Panc1 (cell line): ENCODE data around the gene CHCHD6. TPM values are rescaled to one million over a fixed set of nuclear protein-coding genes. Genes with fewer than 3 reads are reported as not detected.

ENCODE experiments used
- ATAC-seq: fragments of 200-7000 bp; cut with Tn5 transposase; 2 replicates; pipeline ENCODE4 v1.9.1; 2020; ENCODE audit warnings: mild to moderate bottlenecking, moderate library complexity
- BruUV-seq: library from RNA; stranded (reverse); fragments of 400-500 nt; replicated peaks from 2 replicates; lab custom pipeline; 2021; lab: Mats Ljungman, UMichigan
- CTCF ChIA-PET: fragments of 300-600 bp; sonication (Branson Sonifier 250); formaldehyde crosslinking; loops from one replicate; lab custom pipeline; 2022; ENCODE audit warnings: antibody characterized with exemption; lab: Charles Lee
- POLR2A ChIA-PET: fragments of 300-600 bp; sonication (Branson Sonifier 250); formaldehyde crosslinking; loops from one replicate; lab custom pipeline; 2022; ENCODE audit warnings: antibody characterized with exemption; lab: Charles Lee
- DNase-seq: peaks from one replicate; pipeline ENCODE4 v3.0.0-alpha.2; 2010; ENCODE audit warnings: low read depth, low spot score
- H3K27ac ChIP-seq: 2 replicates; pipeline ENCODE4 v1.5.1; 2011; ENCODE audit warnings: mild to moderate bottlenecking, low read length, inconsistent platforms
- H3K27me3 ChIP-seq: fragments of 200-500 bp; sonication (Bioruptor generic); 2 replicates; pipeline ENCODE4 v1.6.0; 2014; ENCODE audit warnings: low read length, inconsistent platforms; ENCODE audit not compliant: control insufficient read depth, insufficient read depth
- H3K36me3 ChIP-seq: fragments of 200-500 bp; sonication (Bioruptor generic); 2 replicates; pipeline ENCODE4 v1.5.1; 2014; ENCODE audit warnings: inconsistent platforms, mild to moderate bottlenecking, low read length, moderate library complexity; ENCODE audit not compliant: control insufficient read depth, insufficient read depth
- H3K4me1 ChIP-seq: 2 replicates; pipeline ENCODE4 v1.5.1; 2011; ENCODE audit warnings: inconsistent platforms, mild to moderate bottlenecking, low read length, moderate library complexity; ENCODE audit not compliant: control insufficient read depth, insufficient read depth
- H3K4me3 ChIP-seq, 2 experiments: 2 replicates each; pipeline ENCODE4 v1.5.1; 2011 to 2012; ENCODE audit warnings: low read depth in 2 of 2, low read length in 2 of 2, mild to moderate bottlenecking in 2 of 2, inconsistent platforms in 1 of 2, moderate library complexity in 1 of 2
- H3K9me3 ChIP-seq: fragments of 200-500 bp; sonication (Bioruptor generic); 2 replicates; pipeline ENCODE4 v1.5.1; 2014; ENCODE audit warnings: low read depth, mild to moderate bottlenecking, inconsistent platforms, low read length, moderate library complexity; ENCODE audit not compliant: control insufficient read depth, insufficient read depth
- CTCF ChIP-seq: fragments of 450-650 bp; IDR thresholded peaks from 2 replicates; pipeline ENCODE4 v1.5.1; 2017; ENCODE audit warnings: mild to moderate bottlenecking
- POLR2AphosphoS5 ChIP-seq: IDR thresholded peaks from 2 replicates; pipeline ENCODE4 v1.6.1; 2012; ENCODE audit warnings: mild to moderate bottlenecking, low read depth, low read length, moderate library complexity
- SIN3A ChIP-seq: IDR thresholded peaks from 2 replicates; pipeline ENCODE4 v1.6.1; 2012; ENCODE audit warnings: low read depth, mild to moderate bottlenecking, low read length, moderate library complexity, borderline replicate concordance; ENCODE audit not compliant: insufficient read depth
- TCF7L2 ChIP-seq: IDR thresholded peaks from 2 replicates; pipeline ENCODE4 v1.6.1; 2011; ENCODE audit warnings: mild to moderate bottlenecking, low read depth, low read length, inconsistent platforms
- in situ Hi-C: cut with HindIII; loops from 2 replicates; pipeline ENCODE4 v1.10.0; 2016; ENCODE audit warnings: low sequenced_read_pairs, low pct_unique_long_range_greater_than_20kb
- intact Hi-C: fragments of 100-400 bp; cut with micrococcal nuclease; formaldehyde crosslinking; loops from one replicate; pipeline ENCODE4 v1.10.0; 2022; ENCODE audit not compliant: unreplicated experiment
- total RNA-seq: library from RNA; stranded (reverse); gene quantifications from one replicate; pipeline ENCODE4 v1.2.1, GENCODE V29; 2021; ENCODE audit not compliant: unreplicated experiment
- TF ChIP-seq, protein P1 (sequence below), 2 experiments: IDR thresholded peaks; 2 replicates each; pipeline ENCODE4 v1.6.1; 2011 to 2012; ENCODE audit warnings: low read depth in 2 of 2, control low read depth in 1 of 2, low read length in 1 of 2, mild to moderate bottlenecking in 1 of 2, moderate library complexity in 1 of 2; ENCODE audit not compliant: insufficient read depth in 1 of 2

CHCHD6 gene
- total RNA-seq, 1 experiment from 2014 or later: 31.5 TPM

DNA sequence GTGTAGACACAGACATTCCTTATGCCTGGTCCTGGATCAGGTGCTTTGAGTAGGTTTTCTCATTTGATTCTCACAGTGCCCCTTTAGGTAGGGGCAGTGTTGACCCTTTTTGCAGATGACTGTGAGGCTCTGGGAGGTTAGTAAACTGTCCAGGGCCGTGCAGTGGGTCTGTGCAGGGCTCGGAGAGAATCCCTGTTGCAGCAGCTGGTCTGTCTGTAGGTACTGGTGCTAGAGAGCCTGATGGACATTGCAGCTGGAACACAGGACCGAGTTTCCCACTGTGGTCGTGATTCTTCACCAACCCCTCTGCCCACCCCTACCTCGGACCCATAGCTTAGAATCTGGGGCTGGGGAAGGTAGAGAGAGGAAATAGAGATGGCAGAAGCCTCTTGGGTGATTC lies 51.8 kb downstream of the CHCHD6 start:
- no peak for DNase-seq
- intact Hi-C loops: loop anchor here (10.0 kb wide), 2 partner anchors 99 to 789 kb away; no protein-coding TSS in a partner anchor
- peaks cover 13% of the 10 kb centered on the region for H3K4me1 ChIP-seq
- no peak overlapping the region for H3K4me3 ChIP-seq
- TF ChIP-seq POLR2AphosphoS5: no peak
- TF ChIP-seq, protein P1, sequence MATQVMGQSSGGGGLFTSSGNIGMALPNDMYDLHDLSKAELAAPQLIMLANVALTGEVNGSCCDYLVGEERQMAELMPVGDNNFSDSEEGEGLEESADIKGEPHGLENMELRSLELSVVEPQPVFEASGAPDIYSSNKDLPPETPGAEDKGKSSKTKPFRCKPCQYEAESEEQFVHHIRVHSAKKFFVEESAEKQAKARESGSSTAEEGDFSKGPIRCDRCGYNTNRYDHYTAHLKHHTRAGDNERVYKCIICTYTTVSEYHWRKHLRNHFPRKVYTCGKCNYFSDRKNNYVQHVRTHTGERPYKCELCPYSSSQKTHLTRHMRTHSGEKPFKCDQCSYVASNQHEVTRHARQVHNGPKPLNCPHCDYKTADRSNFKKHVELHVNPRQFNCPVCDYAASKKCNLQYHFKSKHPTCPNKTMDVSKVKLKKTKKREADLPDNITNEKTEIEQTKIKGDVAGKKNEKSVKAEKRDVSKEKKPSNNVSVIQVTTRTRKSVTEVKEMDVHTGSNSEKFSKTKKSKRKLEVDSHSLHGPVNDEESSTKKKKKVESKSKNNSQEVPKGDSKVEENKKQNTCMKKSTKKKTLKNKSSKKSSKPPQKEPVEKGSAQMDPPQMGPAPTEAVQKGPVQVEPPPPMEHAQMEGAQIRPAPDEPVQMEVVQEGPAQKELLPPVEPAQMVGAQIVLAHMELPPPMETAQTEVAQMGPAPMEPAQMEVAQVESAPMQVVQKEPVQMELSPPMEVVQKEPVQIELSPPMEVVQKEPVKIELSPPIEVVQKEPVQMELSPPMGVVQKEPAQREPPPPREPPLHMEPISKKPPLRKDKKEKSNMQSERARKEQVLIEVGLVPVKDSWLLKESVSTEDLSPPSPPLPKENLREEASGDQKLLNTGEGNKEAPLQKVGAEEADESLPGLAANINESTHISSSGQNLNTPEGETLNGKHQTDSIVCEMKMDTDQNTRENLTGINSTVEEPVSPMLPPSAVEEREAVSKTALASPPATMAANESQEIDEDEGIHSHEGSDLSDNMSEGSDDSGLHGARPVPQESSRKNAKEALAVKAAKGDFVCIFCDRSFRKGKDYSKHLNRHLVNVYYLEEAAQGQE (IDR thresholded peaks at IDR 0.05; ENCODE audit: insufficient read depth in 1 of 2, low read depth in 2 of 2, low read length in 1 of 2): no peak
- no peak for TF ChIP-seq SIN3A
- TF ChIP-seq CTCF: no peak
- TF ChIP-seq TCF7L2: no peak
- no TSS peak for BruUV-seq
- ChIA-PET CTCF (no interaction called here), POLR2A (no interaction called here)
- H3K27me3 ChIP-seq: no peaks in the 10 kb centered on the region
- ATAC-seq: no peak
- no peaks in the 10 kb centered on the region for H3K36me3 ChIP-seq
- H3K9me3 ChIP-seq: no peaks in the 10 kb centered on the region
- in situ Hi-C loops: no loop called here
- no peak overlapping the region for H3K27ac ChIP-seq

DNA sequence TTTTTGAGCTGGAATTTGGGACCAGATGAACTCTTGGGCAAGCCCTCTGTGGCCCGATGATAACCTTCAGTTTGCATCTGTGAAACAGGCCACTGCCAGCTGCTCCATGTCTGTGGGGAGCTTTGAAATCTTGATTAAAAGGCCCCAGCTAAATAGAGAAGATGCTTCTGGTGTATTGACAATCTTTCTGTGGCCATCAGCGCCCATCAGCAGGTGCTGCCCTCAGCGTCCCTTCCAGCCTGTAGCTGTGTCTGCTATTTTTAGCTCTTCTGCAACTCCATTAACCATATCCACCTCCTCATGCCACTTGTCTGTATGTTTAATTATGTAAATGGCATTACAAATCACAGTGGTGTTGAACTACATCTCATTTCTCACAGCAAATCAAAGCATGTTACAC lies 54.0 kb downstream of the CHCHD6 start:
- in situ Hi-C loops: no loop called here
- intact Hi-C loops: loop anchor here (10.0 kb wide), 2 partner anchors 97 to 787 kb away; no protein-coding TSS in a partner anchor
- CTCF ChIA-PET: no interaction called here

More for the DNA sequence above, 54.0 kb downstream of the CHCHD6 start:
- Histone ChIP-seq H3K27me3 (no peaks in the 10 kb centered on the region), H3K4me1 (0 out of 2 replicates have a peak, but pooled peaks cover 3% of the 10 kb centered on the region), H3K27ac (no peak overlapping the region), H3K9me3 (no peaks in the 10 kb centered on the region), H3K4me3 (no peak overlapping the region), H3K36me3 (no peaks in the 10 kb centered on the region)
- ATAC-seq (no peak), DNase-seq (no peak)
- TF ChIP-seq POLR2AphosphoS5: no peak
- TF ChIP-seq TCF7L2: no peak
- no peak for TF ChIP-seq CTCF
- no peak for TF ChIP-seq SIN3A
- TF ChIP-seq, protein P1 (IDR thresholded peaks at IDR 0.05; ENCODE audit: insufficient read depth in 1 of 2, low read depth in 2 of 2, low read length in 1 of 2): no peak
- POLR2A ChIA-PET: no interaction called here
- BruUV-seq: no TSS peak
